GM18505 (cell line): ENCODE data around the gene MSRB2.
A peak's percentile ranks its signal among the peaks of the same experiment; 100 is the strongest.

ENCODE experiments used
- ATAC-seq: cut with Tn5 transposase; IDR thresholded peaks from one replicate; pipeline ENCODE4 v1.9.1; 2021; ENCODE audit not compliant: unreplicated experiment
- POLR2A ChIP-seq: IDR thresholded peaks from 4 replicates; pipeline ENCODE4 v1.6.1; 2011; ENCODE audit warnings: borderline replicate concordance; ENCODE audit not compliant: insufficient read depth, insufficient read length; ENCODE audit errors: extremely low read depth

Gene MSRB2

GRCh38 chr10:23095404-23095965 lies at the start of gene MSRB2:
MSRB2 (plus strand) TSS chr10:23095579; CDS start chr10:23095609, 30 bp downstream.
- TF ChIP-seq POLR2A, result peak; percentile 77

GRCh38 chr10:23046027-23046426 lies 49.4 kb upstream of the MSRB2 start:
- no peak for ATAC-seq
- no peak for TF ChIP-seq POLR2A

More at GRCh38 chr10:23095404-23095965, at the start of gene MSRB2:
- ATAC-seq, result peak; percentile 81

GRCh38 chr10:23047201-23048050 lies 48.0 kb upstream of the MSRB2 start:
- no peak for TF ChIP-seq POLR2A
- ATAC-seq, result no peak

GRCh38 chr10:23048191-23048590 lies 47.2 kb upstream of the MSRB2 start:
- TF ChIP-seq POLR2A, result no peak
- ATAC-seq, result no peak

DNA sequence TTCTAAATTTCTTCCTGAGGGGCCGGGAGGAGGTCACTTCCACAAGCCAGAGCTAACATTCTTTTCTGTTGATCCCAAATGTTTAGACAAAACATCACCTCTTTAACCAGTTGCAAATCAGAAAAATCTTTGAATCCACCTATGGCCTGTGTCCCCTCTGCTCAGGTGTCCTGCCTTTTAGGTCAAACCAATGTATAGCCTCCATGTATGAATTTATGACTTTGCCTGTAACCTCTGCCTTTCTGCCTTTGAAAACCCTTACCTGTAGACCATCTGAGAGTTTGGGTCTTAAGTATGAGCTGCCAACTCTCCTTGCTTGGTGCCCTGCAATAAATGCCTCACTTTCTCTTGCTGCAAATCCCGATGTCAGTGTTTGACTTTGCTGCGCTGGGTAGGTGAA lies 44.1 kb upstream of the MSRB2 start:
- TF ChIP-seq POLR2A, result no peak
- ATAC-seq, result no peak

DNA sequence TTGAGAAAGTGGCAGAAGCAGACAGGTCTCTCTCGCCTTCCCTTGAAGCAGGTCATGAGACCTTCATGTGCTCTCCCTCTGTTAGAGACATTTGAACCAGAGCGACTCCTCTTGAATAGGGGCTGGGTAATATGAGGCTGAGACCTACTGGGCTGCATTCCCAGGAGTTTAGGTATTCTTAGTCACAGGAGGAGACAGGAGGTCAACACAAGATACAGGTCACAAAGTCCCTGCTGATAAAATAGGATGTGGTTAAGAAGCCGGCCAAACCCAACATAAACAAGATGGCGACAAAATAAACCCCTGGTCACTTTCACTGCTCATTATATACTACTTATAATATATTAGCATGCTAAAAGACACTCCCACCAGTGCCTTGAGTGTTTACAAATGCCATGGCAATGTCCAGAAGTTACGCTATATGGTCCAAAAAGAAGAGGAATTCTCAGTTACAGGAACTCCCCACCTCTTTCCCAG lies 43.5 kb upstream of the MSRB2 start:
- ATAC-seq, result no peak

DNA sequence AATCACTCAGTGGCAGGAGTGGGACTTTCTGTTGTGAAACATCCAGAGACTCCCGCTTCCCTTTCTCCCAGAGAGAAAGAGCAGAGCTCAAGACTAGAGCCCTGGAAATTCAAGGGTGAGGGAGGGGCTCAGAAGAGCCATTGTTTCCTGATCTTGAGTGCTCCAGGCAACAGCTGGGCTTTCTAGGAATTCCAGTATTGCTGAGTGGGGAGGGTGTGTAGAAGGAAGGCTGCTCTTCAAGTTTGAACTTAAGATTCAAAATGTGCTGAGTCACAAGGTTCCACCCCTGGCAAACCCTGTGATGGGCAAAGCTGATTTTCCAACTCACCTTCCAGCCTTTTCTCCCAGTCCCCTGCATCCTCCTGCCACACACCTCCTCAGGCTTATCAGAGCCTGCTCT lies 42.3 kb upstream of the MSRB2 start:
- TF ChIP-seq POLR2A, result no peak
- ATAC-seq, result no peak

More for the DNA sequence above, 43.5 kb upstream of the MSRB2 start:
- TF ChIP-seq POLR2A, result no peak

- no peak for ATAC-seq
- TF ChIP-seq POLR2A, result no peak
These were observed 39.8 kb upstream of the MSRB2 start for GRCh38 chr10:23055424-23056185.

- ATAC-seq, result no peak
- TF ChIP-seq POLR2A, result no peak
These were observed 39.2 kb upstream of the MSRB2 start for GRCh38 chr10:23056186-23056579.

DNA sequence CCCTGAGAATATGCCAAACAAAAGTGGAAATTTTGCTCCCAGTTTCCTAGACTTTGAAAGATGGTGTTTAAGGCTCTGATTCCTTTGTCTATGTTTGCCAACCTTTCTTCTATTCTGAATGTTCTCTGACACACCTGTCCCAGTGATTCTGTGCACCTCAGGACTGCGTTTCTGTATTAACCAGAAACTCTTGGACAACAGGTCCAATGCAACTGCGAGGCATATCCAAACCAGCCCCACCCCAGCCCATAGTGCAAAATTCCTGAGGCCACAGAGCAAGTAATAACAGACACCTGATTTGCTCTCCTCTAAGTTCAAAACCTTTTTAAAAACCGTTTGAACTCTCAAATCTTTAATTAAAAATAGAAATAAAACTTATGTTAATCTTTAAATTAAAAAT lies 37.0 kb upstream of the MSRB2 start:
- no peak for TF ChIP-seq POLR2A
- no peak for ATAC-seq

DNA sequence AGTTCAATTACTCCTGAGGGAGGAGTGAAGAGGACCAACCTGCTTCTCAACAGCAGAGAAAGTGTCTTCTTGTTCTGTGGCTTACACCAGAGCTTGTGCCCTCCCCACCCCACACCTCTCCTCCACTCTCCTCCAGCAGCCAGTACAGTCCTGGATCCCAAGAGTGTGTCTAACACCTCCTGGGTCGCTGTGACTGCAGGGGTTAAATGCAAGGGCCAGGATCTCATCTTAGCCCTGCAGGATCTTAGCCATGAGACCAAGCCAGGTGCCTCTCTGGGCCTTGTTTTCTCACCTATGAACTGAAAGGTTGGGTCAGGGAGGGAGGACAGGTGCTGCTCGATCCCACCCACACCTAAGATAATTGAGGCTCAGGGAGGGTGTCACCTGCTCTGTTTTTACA lies 34.5 kb upstream of the MSRB2 start:
- ATAC-seq, result no peak
- no peak for TF ChIP-seq POLR2A

DNA sequence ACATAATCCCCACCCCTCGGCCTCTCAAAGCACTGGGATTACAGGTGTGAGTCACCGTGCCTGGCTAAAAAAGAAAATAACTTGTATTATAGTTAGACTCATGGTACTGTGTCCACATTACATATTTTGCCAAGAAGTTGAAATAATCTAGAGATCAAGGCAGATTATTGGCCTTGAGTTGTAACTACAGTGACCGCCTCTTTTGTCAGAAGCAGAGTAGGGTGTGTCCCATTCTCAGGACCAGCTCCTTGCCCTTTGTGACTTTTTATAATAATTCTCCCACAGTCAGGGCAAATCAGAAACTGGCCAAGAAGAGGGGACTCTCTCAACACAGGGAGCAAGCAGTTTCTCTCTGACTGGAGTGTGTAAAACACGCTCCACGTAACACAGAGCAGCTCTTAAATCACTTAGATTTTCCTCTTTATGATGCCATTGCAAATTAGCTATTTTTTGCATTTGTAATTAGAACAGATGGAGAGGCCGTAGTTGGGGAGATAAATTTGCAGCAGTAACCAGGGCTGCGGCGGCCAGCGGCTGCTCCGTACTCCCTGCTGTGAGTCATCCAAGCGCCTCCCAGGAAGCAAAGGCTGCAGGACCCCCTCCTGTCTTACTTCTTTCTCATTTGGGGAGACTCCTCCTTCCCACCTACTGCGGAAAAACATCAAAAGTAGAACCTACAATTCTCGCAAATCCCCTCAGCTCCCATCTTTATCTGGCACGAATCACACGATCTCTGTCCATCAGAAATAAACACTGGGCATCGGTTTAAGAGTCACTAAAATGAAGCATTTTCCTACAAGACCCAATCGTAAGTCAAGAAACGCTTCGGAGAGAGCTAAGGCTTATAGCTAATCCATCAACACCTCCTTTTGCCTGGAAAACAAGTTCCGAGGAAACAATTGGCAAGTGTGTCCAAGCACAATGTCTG lies 32.1 kb upstream of the MSRB2 start:
- no peak for ATAC-seq
- TF ChIP-seq POLR2A, result no peak
